HL-60 (cell line): ENCODE results near the gene ZNF134.

Experiments
- CTCF ChIP-seq: IDR thresholded peaks from one replicate; pipeline ENCODE4 v1.5.1; 2011; ENCODE audit warnings: low read length, control low read depth, inconsistent platforms; ENCODE audit not compliant: insufficient read depth
- POLR2AphosphoS5 ChIP-seq: IDR thresholded peaks from 2 replicates; pipeline ENCODE4 v1.6.1; 2012; ENCODE audit warnings: low read depth

GRCh38 chr19:57632987-57633831, 19.2 kb downstream of the ZNF134 start, which contains the start of gene ZNF211:
- TF ChIP-seq CTCF (no peak), POLR2AphosphoS5 (no peak)
